Measurements from ENCODE around the gene CRYL1. TPM values are rescaled to one million over a fixed set of nuclear protein-coding genes. Genes with fewer than 3 reads are reported as not detected.

Gene CRYL1
- total RNA-seq, 3 donors from 2014 or later, result 27.5 to 68.3 (median 29.0) TPM

GRCh38 chr13:20389696-20390525 lies 135.7 kb downstream of the CRYL1 start:
- Histone ChIP-seq H3K4me1 (no peaks in the 10 kb centered on the region), H3K27me3 (no peaks in the 10 kb centered on the region), H3K27ac (no peak overlapping the region), H3K36me3 (no peaks in the 10 kb centered on the region), H3K4me3 (no peak overlapping the region), H3K9me3 (no peaks in the 10 kb centered on the region)
- no peak for DNase-seq (ENCODE audit: low spot score in 2 of 2)
- TF ChIP-seq CTCF (IDR thresholded peaks at IDR 0.05) (no peak), POLR2AphosphoS5 (IDR thresholded peaks at IDR 0.05) (no peak), POLR2A (IDR thresholded peaks at IDR 0.05) (no peak)
- intact Hi-C loops (cut with DNase I; ENCODE audit: low total_unique reads), result no loop called here

- intact Hi-C loops (cut with DNase I; ENCODE audit: low total_unique reads), result no loop called here
- Histone ChIP-seq H3K4me3 (no peak overlapping the region), H3K27me3 (no peaks in the 10 kb centered on the region), H3K27ac (peak overlapping the region in 1 of 2 donors; percentile 43), H3K4me1 (no peaks in the 10 kb centered on the region), H3K9me3 (no peaks in the 10 kb centered on the region), H3K36me3 (no peaks in the 10 kb centered on the region)
- no peak for TF ChIP-seq CTCF (IDR thresholded peaks at IDR 0.05)
- no peak for TF ChIP-seq POLR2A (IDR thresholded peaks at IDR 0.05)
- DNase-seq (ENCODE audit: low spot score in 2 of 2), result no peak
Observed at GRCh38 chr13:20388184-20388583, 137.5 kb downstream of the CRYL1 start.

- intact Hi-C loops (cut with DNase I; ENCODE audit: low total_unique reads), result no loop called here
- Histone ChIP-seq H3K4me1 (no peaks in the 10 kb centered on the region), H3K36me3 (no peaks in the 10 kb centered on the region), H3K27me3 (no peaks in the 10 kb centered on the region), H3K9me3 (no peaks in the 10 kb centered on the region), H3K4me3 (no peak overlapping the region), H3K27ac (peak overlapping the region in 1 of 2 donors; percentile 43)
- DNase-seq (ENCODE audit: low spot score in 2 of 2), result no peak
- TF ChIP-seq POLR2A (IDR thresholded peaks at IDR 0.05), result no peak
- no peak for TF ChIP-seq CTCF (IDR thresholded peaks at IDR 0.05)
Observed at GRCh38 chr13:20387441-20387971, 138.2 kb downstream of the CRYL1 start.

GRCh38 chr13:20387006-20387405 lies 138.7 kb downstream of the CRYL1 start:
- no peaks in the 10 kb centered on the region for H3K9me3 ChIP-seq
- H3K36me3 ChIP-seq, result no peaks in the 10 kb centered on the region
- intact Hi-C loops (cut with DNase I; ENCODE audit: low total_unique reads), result no loop called here
- H3K4me3 ChIP-seq, result no peak overlapping the region
- no peak for DNase-seq (ENCODE audit: low spot score in 2 of 2)
- no peak overlapping the region for H3K27ac ChIP-seq
- no peaks in the 10 kb centered on the region for H3K4me1 ChIP-seq
- TF ChIP-seq POLR2AphosphoS5 (IDR thresholded peaks at IDR 0.05) (no peak), CTCF (IDR thresholded peaks at IDR 0.05) (no peak), POLR2A (IDR thresholded peaks at IDR 0.05) (no peak)
- no peaks in the 10 kb centered on the region for H3K27me3 ChIP-seq

GRCh38 chr13:20383058-20383457 lies 142.6 kb downstream of the CRYL1 start:
- DNase-seq (ENCODE audit: low spot score in 2 of 2), result no peak
- no peaks in the 10 kb centered on the region for H3K27me3 ChIP-seq

More at GRCh38 chr13:20383058-20383457, 142.6 kb downstream of the CRYL1 start:
- intact Hi-C loops (cut with DNase I; ENCODE audit: low total_unique reads), result no loop called here
- Histone ChIP-seq H3K27ac (no peak overlapping the region), H3K4me3 (no peak overlapping the region), H3K4me1 (no peaks in the 10 kb centered on the region), H3K9me3 (no peaks in the 10 kb centered on the region), H3K36me3 (no peaks in the 10 kb centered on the region)
- no peak for TF ChIP-seq POLR2A (IDR thresholded peaks at IDR 0.05)
- TF ChIP-seq POLR2AphosphoS5 (IDR thresholded peaks at IDR 0.05), result no peak
- no peak for TF ChIP-seq CTCF (IDR thresholded peaks at IDR 0.05)

Data from breast epithelium (tissue), 4 donors.